SK-MEL-5 (cell line): ENCODE results near the gene RNF11. TPM values are rescaled to one million over a fixed set of nuclear protein-coding genes. Genes with fewer than 3 reads are reported as not detected.

Experiments used
- DNase-seq: peaks from one replicate; pipeline ENCODE4 v3.0.0-alpha.2; 2016; ENCODE audit warnings: low read depth, low spot score
- in situ Hi-C: cut with HindIII; loops from 2 replicates; pipeline ENCODE4 v1.10.0; 2016; ENCODE audit warnings: low sequenced_read_pairs, high pct_unique_total_duplicates, low pct_unique_long_range_greater_than_20kb
- total RNA-seq: library from RNA; depleted of rRNA; stranded (reverse); fragments of >200 nt; shearing (Covaris generic); gene quantifications from 2 replicates; pipeline ENCODE4 v1.2.3, GENCODE V29; 2014

RNF11 gene
- total RNA-seq, 1 experiment from 2014 or later: 103 TPM

DNA sequence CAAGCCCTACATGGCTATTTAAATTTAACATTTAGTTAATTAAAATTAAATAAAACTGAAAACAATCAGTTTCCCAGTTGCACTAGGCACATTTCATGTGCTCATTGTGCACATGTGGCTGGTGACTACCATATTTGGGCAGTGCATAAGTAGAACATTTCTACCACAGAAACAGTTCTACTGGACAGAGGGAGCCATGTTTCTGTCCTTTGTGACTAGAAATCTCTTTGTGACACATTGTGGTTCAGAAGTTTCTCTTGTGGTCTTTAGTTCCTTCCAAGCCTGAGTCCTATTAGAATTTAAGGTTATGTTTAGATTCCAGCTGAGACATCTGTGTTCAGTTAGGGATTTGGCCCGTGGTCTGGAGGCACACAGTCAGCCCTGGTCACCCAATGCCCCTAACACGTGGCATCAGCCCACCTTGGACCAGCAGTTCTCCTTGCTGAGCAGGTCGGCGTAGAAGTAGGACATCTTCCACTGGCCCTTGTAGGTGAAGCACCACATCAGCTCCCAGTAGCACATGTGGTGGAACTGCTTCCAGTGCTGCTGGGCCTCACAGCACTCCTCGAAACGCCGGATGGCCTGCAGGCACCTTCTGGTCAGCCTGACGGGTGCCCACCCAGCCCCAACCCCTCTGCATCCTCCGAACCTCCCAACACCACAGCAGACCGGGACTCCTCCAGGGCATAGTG is 65.2 kb downstream of the RNF11 start:
- no peak for DNase-seq
- in situ Hi-C loops: no loop called here

DNA sequence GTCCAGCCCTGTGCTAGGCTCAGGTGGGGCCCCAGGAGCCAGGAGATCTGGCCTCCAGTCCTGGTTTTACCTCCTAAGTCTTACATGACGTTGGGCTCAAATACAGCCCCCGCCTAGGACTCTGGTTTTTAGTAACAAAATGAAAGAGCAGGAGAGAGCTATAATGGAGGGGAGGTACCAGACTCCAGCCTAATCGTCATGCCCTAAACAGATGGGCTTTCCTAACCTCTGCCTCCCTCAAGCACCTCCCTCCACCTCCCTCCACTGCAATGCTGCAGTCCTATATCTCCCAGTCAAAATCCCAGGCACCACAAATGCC is 65.7 kb downstream of the RNF11 start:
- no peak for DNase-seq
- in situ Hi-C loops: no loop called here

DNA sequence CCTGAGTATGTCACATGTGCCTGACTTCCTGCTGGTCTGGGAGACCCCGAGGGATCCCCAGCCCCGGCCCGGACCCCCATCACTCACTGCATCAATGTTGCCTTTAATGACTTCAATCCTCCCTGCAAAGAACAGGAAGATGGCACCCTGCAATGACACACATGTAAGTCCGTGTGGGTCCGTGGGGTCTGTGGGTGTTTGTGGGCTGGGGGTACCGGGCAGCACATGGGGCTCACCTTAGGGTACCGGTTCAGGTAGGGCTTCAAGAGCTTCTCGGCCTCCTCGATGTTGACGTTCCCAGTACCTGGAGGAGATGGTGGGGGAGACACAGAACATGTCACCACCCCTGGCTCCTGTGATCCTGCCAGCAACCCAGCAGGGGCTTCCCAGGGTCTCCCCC is 66.2 kb downstream of the RNF11 start:
- no peak for DNase-seq
- in situ Hi-C loops: no loop called here

DNA sequence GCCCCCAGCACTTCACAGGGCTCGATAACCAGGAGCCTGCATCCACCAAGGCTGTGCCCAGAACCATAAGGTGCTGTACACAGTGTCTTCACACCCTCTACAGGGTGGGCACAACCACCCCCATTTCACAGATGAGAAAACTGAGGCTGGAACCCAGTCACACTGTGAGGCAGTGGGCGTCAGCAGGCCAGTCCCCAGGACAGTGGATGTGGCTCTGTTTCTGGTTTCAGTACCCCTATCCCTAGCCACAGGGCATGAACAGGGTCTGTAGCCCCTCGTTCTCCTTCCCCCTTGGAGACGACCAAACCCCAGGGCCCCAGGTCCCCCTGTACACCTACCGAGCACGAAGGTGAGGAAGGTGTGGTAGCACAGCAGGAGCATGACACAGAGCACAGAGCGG is 66.7 kb downstream of the RNF11 start:
- DNase-seq: no peak
- in situ Hi-C loops: no loop called here

DNA sequence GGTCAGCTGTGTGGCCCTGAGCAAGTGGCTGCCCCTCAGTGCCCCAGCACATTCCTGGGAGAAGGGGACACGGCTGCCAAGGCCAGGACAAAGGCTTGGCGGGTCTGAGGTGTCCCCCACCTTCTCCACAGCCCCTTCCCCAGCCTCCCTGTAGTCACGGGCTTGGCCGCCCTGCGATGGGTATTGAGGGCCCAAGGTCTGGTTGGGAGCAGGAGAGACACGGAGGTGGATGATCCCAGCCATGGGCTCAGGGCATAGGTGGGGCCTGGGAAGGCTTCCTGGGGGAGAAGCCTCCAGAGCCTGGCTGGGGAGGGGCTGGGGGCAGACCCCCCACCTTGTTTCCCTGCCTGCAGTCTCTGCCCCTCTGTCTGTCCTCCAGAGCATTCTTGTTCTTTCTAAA is 67.2 kb downstream of the RNF11 start:
- in situ Hi-C loops: no loop called here
- DNase-seq: no peak

DNA sequence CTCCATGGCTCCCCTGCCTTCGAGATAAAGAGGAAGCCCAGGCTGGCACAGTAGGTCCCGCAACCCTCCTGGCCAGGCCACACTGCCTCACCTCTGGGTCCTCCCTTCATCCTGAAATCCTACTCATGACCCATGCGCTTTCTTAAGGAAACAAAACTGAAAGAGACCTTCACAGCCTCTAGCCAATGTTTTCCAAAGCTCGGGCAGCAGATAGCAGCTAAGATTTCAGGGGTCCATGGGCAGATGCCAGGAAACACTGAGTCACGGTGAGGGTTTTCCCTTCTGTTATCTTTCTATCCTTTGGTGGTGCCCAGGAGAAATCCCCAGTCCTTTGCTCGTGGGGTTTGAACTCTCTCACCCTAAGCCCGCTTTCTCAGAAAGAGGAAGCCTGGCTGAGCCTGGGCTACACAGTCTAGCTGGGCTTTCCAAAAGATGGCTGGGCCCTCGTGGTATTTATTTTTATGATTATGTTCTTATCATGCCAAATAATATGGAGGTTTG is 67.7 kb downstream of the RNF11 start:
- in situ Hi-C loops: no loop called here
- no peak for DNase-seq

DNA sequence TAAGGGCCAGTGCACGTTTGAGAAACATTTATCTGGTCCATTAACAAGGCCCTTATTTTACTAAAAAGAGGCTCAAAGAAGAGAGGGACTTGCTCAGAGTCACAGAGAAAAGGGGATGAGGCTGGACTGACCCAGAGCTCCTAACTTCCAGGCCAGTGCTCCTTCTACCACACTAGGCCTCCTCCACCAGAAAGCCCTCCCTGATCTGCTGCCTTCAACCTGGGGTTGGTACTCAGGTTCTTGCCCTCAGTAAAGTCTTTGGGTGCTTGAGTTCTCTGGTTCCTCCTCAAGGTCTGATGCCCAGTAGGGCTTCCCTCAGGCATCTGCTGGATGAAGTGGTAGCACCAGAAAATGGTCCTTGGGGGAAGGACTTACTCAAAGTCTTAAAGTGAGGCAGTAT is 68.3 kb downstream of the RNF11 start:
- in situ Hi-C loops: no loop called here
- no peak for DNase-seq

DNA sequence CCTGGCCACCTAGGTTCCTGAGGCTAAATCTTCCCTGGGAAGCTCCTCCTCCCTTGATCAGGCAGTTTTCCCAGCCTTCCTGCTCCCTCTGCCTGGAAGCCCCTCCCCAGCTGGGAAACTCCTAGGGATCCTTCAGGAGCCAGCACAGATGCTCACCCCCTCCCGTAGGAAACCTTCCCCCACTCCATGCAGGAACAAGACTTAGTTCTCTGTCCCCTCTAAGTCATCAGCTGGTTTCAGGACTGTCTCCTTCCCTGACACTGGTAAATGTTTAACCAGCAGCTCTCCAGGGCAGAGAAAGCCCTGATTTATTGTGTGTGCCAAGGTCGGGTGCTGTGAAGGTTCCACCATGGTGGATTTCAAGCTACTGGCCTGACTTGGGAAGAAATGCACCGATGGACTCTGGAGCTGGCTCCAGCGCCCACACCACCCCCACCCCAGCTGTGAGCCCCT is 69.3 kb downstream of the RNF11 start:
- DNase-seq: no peak
- in situ Hi-C loops: no loop called here

DNA sequence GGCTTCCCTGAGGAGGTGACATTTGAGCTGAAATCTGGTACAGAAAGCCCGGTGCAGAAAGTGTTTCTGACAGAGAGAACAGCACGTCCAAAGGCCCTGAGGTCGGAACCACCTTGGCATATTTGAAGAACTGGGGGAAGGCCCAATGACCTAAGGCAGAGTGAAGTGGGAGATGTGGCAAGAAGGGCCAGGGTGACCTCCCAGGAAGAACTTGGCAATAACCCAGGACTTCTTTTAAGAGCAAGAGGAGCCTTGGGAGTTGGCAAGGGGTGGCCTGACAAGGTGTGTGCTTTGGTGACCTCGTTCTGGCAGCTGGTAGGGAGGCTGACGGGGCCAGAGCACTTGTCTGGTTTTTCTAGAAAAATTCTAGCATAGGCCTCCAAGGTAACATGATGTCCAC is 70.9 kb downstream of the RNF11 start:
- in situ Hi-C loops: no loop called here

DNA sequence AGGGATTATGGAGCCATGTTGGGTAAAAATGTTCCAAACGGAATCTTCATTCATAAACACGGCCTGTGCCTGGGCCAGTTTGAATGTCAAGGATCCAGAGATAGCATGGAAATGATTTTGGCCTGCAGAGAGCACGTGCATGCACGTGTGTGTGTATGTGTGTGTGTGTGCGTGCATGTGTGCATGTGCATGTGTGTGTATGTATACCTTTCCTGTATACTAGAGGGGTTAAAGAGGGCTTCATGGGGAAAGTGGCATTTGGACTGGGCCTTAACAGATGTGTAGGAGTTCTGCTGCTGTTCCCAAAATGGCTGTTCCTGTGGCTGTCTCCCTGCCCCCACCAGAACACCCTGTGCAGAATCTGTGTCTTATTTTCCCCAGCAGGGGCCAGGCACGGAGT is 72.6 kb downstream of the RNF11 start:
- no peak for DNase-seq
- in situ Hi-C loops: no loop called here

More for the DNA sequence above, 70.9 kb downstream of the RNF11 start:
- DNase-seq: no peak

DNA sequence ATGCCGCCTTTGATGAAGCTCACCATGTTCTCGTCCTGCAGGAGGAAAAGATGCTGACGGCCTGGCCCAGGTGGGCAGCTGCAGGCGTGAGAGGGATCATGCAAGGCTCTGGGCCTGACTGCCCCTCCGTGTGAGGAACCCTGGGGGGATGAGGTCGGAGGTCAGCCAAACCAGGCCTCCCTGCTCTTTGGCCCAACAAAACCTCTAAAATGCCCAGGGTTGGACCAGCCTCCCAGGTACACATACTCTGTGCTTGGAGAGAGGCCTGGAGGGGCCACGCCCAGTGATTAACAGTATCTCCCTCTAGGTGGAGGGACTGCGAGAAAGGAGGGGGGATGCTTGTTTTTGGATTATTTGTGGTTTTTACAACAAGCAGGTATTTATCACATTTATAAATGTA is 73.2 kb downstream of the RNF11 start:
- in situ Hi-C loops: no loop called here
- no peak for DNase-seq

DNA sequence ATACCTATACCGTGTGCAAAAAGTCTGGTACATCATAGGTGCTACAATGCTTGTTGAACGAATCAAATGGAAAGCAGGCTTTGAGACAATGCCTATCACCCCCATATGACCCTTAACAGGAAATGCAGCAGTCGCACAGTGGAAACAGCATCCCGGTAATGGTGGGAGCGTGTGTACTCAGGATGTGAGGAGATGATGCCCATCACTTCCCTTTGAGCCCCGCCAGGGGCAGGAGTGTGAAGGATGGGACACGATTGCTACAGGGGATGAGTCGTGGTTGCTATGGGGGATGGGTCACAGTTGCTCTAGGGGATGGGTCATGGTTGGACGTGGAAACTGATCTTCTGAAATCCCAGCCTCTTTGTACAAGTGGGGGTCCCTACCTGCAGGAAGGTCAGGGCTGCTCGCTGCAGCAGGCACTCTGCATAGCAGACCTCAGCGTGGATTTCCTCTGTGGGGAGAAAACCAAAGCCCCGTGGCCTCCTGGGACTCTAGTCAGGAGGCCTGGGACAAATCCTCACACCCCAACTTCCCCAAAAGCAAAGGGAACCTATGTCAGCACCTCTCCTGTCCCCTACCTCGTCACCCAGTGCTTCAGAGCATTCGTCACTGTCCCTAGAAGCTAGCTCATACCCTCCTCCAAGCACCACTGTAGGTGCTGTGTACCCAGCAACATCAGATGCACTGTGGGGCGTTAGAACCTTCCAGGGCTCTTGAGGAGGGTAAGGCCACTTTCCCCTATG is 75.0 kb downstream of the RNF11 start:
- in situ Hi-C loops: no loop called here
- no peak for DNase-seq

DNA sequence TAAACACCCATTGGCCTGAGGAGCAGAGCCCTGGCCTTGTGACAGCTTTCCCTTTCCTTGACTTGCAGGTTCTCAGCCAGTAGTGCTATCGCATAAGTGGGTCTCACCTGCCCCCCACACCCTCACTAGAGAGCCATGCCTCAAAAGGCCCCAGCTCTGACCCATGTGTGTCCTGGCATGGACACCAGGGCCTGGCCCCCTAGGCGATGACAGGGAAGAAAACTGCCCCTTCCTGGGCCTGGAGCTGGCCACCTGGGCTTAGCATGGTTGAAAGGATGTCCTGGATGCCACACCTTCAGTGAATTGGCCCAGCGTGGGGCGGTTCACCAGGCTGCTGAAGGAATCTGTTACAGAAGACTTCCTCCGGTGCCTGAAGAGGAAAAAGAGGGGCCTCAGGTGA is 75.8 kb downstream of the RNF11 start:
- in situ Hi-C loops: no loop called here

DNA sequence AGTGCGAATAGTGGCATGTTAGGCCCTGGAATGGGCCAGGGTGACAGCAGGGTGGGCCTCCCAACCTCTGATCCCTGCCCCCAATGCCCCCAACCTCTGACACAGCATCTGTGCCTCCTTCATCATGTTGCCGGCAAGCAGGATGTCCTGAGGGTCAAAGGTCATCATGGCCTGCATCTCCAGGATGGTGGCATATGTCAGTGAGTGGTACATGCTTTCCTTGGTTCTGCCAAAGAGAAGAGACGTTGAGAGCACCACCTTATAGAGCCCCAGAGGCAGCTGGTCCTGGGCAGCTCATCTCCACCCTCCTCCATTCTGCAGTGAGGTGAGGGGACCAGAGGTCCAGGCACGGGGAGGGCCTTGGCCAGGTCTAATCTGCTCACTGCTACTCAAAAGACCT is 76.6 kb downstream of the RNF11 start:
- no peak for DNase-seq
- in situ Hi-C loops: no loop called here

More for the DNA sequence above, 75.8 kb downstream of the RNF11 start:
- DNase-seq: no peak

DNA sequence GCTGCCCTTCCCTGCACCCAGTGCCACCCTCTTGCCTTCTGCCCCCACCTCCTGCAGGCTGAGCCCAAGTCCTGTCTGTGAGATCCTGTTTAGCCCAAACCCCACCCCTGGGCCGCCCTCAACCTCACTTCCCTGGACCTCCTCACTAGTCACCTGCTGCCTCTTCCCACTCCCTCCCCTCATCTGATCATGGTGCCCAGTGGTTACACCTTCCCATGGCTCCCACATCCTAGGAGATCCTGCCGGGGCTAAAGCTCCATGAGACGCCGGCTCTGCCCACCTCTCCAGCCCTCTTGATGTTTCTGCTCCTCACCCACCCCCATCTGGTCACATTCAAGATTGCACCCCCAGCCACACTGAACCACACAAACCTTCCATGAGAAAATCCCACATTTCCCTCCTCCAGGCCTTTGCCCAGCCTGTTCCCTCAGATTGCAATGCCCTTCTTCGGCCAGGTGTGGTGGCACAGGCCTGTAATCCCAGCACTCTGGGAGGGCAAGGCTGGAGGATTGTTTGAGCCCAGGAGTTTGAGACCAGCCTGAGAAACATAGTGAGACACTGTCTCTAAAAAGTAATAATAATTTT is 77.3 kb downstream of the RNF11 start:
- in situ Hi-C loops: no loop called here
- peak; percentile 49 for DNase-seq

DNA sequence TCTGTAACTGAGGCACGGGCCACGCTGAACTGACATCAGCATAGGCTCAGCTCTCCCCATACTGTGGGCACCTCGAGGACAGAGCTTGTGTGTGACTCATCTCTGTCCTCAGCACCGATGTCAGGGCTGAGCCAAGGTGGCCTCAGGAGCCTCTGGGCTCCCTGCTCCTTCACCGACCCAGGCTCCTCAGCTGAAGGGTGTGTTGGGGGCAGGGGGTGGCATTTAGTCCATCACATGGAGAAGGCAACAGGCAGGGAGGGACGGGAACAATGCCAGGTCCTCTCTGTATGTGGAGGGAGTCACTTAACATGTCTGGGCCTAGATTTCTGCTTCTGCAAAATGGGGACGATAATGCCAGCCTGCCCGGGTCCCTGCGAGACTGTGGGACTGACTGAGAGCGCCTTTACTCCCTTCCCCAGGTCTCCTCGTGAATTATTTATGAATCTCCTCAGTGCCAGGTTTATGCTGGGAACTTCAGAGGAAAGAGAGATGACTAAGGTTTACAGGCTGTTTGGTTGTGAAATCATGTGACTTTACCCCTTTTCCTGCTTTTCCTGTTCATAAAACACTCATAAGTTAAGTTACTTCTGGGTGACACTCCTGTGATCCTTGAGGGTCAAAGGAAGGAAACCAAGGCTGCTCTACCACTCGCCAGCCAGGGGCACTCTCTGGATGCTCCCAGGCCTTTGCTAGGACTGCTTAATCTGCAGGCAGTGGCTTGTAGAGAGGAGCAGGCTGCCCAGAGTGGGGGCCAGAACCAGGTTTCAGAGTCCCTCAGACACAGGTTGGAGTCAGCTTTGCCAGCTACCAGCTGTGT is 78.1 kb downstream of the RNF11 start:
- in situ Hi-C loops: no loop called here
- no peak for DNase-seq

DNA sequence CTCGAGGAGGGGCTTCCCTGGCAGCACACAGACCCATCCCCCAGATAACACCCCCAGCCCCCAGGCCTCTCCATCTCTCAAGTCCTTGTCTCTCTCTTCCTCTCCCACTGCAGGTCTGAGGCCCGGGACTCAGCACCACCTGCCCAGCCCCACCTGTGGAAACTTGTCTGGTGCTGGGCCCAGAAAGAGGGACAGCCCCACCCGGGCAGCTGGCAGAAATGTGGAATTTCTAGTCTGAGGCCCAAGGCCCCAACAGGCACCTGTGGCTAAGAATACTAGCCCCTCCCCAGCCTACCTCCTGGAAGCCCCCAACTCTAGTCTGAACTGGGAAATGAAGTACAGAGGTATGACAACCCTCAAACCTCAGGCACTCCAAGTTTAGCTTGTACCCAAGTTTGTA is 78.9 kb downstream of the RNF11 start:
- no peak for DNase-seq
- in situ Hi-C loops: no loop called here
